WTC11 (cell line): ENCODE data around the gene KIF3A. TPM values are rescaled to one million over a fixed set of nuclear protein-coding genes. Genes with fewer than 3 reads are reported as not detected.

Experiments used
- ATAC-seq: fragments of 200-7000 bp; cut with Tn5 transposase; 2 replicates; pipeline ENCODE4 v1.10.0; 2021; ENCODE audit warnings: mild to moderate bottlenecking, moderate library complexity
- CTCF ChIA-PET: fragments of 300-600 bp; sonication (Branson Sonifier 250); formaldehyde crosslinking; loops from one replicate; lab custom pipeline; 2021; ENCODE audit warnings: antibody characterized with exemption; lab: Charles Lee
- POLR2A ChIA-PET: fragments of 350-600 bp; sonication (Branson Sonifier 250); formaldehyde crosslinking; loops from one replicate; lab custom pipeline; 2021; ENCODE audit warnings: antibody characterized with exemption; lab: Charles Lee
- DNase-seq: peaks from one replicate; pipeline ENCODE4 v3.0.0; 2021; ENCODE audit warnings: low spot score
- H3K27ac Mint-ChIP-seq: 2 replicates; pipeline ENCODE4 v1.8.0; 2021; ENCODE audit warnings: mixed read lengths
- H3K27me3 Mint-ChIP-seq: 2 replicates; pipeline ENCODE4 v1.8.0; 2021; ENCODE audit warnings: low read depth, mild to moderate bottlenecking, moderate library complexity, mixed read lengths
- H3K36me3 Mint-ChIP-seq: 2 replicates; pipeline ENCODE4 v1.8.0; 2021; ENCODE audit warnings: mixed read lengths
- H3K4me1 Mint-ChIP-seq: 2 replicates; pipeline ENCODE4 v1.8.0; 2022; ENCODE audit warnings: mixed read lengths
- H3K4me3 Mint-ChIP-seq: 2 replicates; pipeline ENCODE4 v1.8.0; 2021; ENCODE audit warnings: mild to moderate bottlenecking, moderate library complexity, mixed read lengths
- H3K9me3 Mint-ChIP-seq: 2 replicates; pipeline ENCODE4 v1.8.0; 2021; ENCODE audit warnings: mixed read lengths
- ARID4B ChIP-seq: sonication (generic); formaldehyde crosslinking; IDR thresholded peaks from 2 replicates; pipeline ENCODE4 v1.8.0; 2023; ENCODE audit warnings: missing genetic modification reagents, mild to moderate bottlenecking, borderline replicate concordance
- CDX4 ChIP-seq: fragments of 250-450 bp; sonication (Bioruptor Pico); IDR thresholded peaks from 2 replicates; pipeline ENCODE4 v1.9.0; 2021; ENCODE audit warnings: moderate library complexity, mild to moderate bottlenecking, inconsistent platforms, borderline replicate concordance
- CREM ChIP-seq: sonication (generic); formaldehyde crosslinking; IDR thresholded peaks from 2 replicates; pipeline ENCODE4 v1.8.1; 2022; ENCODE audit warnings: mild to moderate bottlenecking, missing genetic modification reagents, moderate library complexity
- E2F5 ChIP-seq: sonication (generic); formaldehyde crosslinking; IDR thresholded peaks from 2 replicates; pipeline ENCODE4 v1.8.1; 2022; ENCODE audit warnings: mild to moderate bottlenecking, moderate library complexity, missing genetic modification reagents
- ERG ChIP-seq: fragments of 250-450 bp; sonication (Bioruptor Pico); IDR thresholded peaks from 2 replicates; pipeline ENCODE4 v1.8.0; 2021; ENCODE audit warnings: mild to moderate bottlenecking
- FOXP1 ChIP-seq: sonication (generic); formaldehyde crosslinking; IDR thresholded peaks from 2 replicates; pipeline ENCODE4 v1.8.0; 2022; ENCODE audit warnings: missing genetic modification reagents, mild to moderate bottlenecking, moderate library complexity, borderline replicate concordance
- FOXP4 ChIP-seq: sonication (generic); formaldehyde crosslinking; IDR thresholded peaks from 2 replicates; pipeline ENCODE4 v1.8.0; 2022; ENCODE audit warnings: mild to moderate bottlenecking, missing genetic modification reagents
- IRF2 ChIP-seq: sonication (generic); formaldehyde crosslinking; IDR thresholded peaks from 2 replicates; pipeline ENCODE4 v1.8.0; 2022; ENCODE audit warnings: low read depth, missing genetic modification reagents, borderline replicate concordance
- MYBL2 ChIP-seq: sonication (generic); formaldehyde crosslinking; IDR thresholded peaks from 2 replicates; pipeline ENCODE4 v1.8.1; 2023; ENCODE audit warnings: mild to moderate bottlenecking, moderate library complexity, missing genetic modification reagents
- NR2C2 ChIP-seq: sonication (generic); formaldehyde crosslinking; IDR thresholded peaks from 2 replicates; pipeline ENCODE4 v1.8.0; 2022; ENCODE audit warnings: mild to moderate bottlenecking, missing genetic modification reagents
- NR3C1 ChIP-seq: sonication (generic); formaldehyde crosslinking; conservative IDR thresholded peaks from 2 replicates; pipeline ENCODE4 v1.8.1; 2023; ENCODE audit warnings: low read depth, mild to moderate bottlenecking, missing genetic modification reagents
- PREB ChIP-seq: sonication (generic); formaldehyde crosslinking; IDR thresholded peaks from 2 replicates; pipeline ENCODE4 v1.8.1; 2022; ENCODE audit warnings: mild to moderate bottlenecking, missing genetic modification reagents, moderate library complexity, borderline replicate concordance
- PRRX2 ChIP-seq: fragments of 250-450 bp; sonication (Bioruptor Pico); IDR thresholded peaks from 2 replicates; pipeline ENCODE4 v1.8.0; 2021; ENCODE audit warnings: mild to moderate bottlenecking
- RELA ChIP-seq: sonication (generic); formaldehyde crosslinking; IDR thresholded peaks from 2 replicates; pipeline ENCODE4 v1.8.1; 2022; ENCODE audit warnings: missing genetic modification reagents, mild to moderate bottlenecking, borderline replicate concordance
- TCF7 ChIP-seq: sonication (generic); formaldehyde crosslinking; IDR thresholded peaks from 2 replicates; pipeline ENCODE4 v1.8.0; 2022; ENCODE audit warnings: mild to moderate bottlenecking, low read depth, missing genetic modification reagents, moderate library complexity
- TP53 ChIP-seq: sonication (generic); formaldehyde crosslinking; IDR thresholded peaks from 2 replicates; pipeline ENCODE4 v1.8.1; 2023; ENCODE audit warnings: mild to moderate bottlenecking, missing genetic modification reagents
- USF2 ChIP-seq: sonication (generic); formaldehyde crosslinking; IDR thresholded peaks from 2 replicates; pipeline ENCODE4 v1.8.1; 2023; ENCODE audit warnings: mild to moderate bottlenecking, missing genetic modification reagents, moderate library complexity
- ZMAT4 ChIP-seq: fragments of 250-450 bp; sonication (Bioruptor Pico); IDR thresholded peaks from 2 replicates; pipeline ENCODE4 v1.9.0; 2021; ENCODE audit warnings: mild to moderate bottlenecking
- total RNA-seq: library from RNA; stranded (reverse); gene quantifications from 3 replicates; pipeline ENCODE4 v1.2.3, GENCODE V29; 2021

The KIF3A gene
- total RNA-seq, 1 experiment from 2014 or later, result 10.1 TPM

GRCh38 chr5:132662004-132662401 is 75.3 kb downstream of the KIF3A start:
- no peaks in the 10 kb centered on the region for H3K9me3 Mint-ChIP-seq
- peaks cover 8% of the 10 kb centered on the region; the same call in 1 of the 2 replicates for H3K4me1 Mint-ChIP-seq
- DNase-seq (no peak), ATAC-seq (no peak)
- no peak overlapping the region for H3K4me3 Mint-ChIP-seq
- ChIA-PET CTCF (interaction anchor here (0.9 kb wide), 1 partner anchor 158 kb away, joined by 3 read pairs; no protein-coding TSS in a partner anchor), POLR2A (no interaction called here)
- TF ChIP-seq IRF2 (no peak), FOXP1 (no peak), ARID4B (CRISPR knock-in tag) (no peak), MYBL2 (no peak), USF2 (CRISPR knock-in tag) (no peak), TCF7 (CRISPR knock-in tag) (no peak), E2F5 (no peak), TP53 (CRISPR knock-in tag) (no peak), CREM (CRISPR knock-in tag) (no peak), ZMAT4 (CRISPR knock-in tag) (no peak), NR2C2 (CRISPR knock-in tag) (no peak), RELA (no peak), FOXP4 (no peak), PRRX2 (no peak)
- H3K36me3 Mint-ChIP-seq, result no peaks in the 10 kb centered on the region
- peaks cover 12% of the 10 kb centered on the region for H3K27me3 Mint-ChIP-seq
- H3K27ac Mint-ChIP-seq, result no peak overlapping the region

- Mint-ChIP-seq H3K9me3 (no peaks in the 10 kb centered on the region), H3K36me3 (no peaks in the 10 kb centered on the region), H3K27ac (no peak overlapping the region), H3K4me1 (peaks cover 11% of the 10 kb centered on the region), H3K27me3 (peaks cover 18% of the 10 kb centered on the region), H3K4me3 (no peak overlapping the region)
- ChIA-PET CTCF (interaction anchor here (0.9 kb wide), 1 partner anchor 159 kb away, joined by 3 read pairs; no protein-coding TSS in a partner anchor), POLR2A (no interaction called here)
- ATAC-seq (no peak), DNase-seq (no peak)
- no peak for TF ChIP-seq PREB (CRISPR knock-in tag)
- no peak for TF ChIP-seq PRRX2
- no peak for TF ChIP-seq ERG (CRISPR knock-in tag)
- TF ChIP-seq CDX4 (CRISPR knock-in tag), result no peak
- no peak for TF ChIP-seq NR3C1 (CRISPR knock-in tag)
Observed at GRCh38 chr5:132661231-132662003, 75.9 kb downstream of the KIF3A start.
